Measurements from ENCODE around the gene ATRNL1.

- TF ChIP-seq, protein P1, sequence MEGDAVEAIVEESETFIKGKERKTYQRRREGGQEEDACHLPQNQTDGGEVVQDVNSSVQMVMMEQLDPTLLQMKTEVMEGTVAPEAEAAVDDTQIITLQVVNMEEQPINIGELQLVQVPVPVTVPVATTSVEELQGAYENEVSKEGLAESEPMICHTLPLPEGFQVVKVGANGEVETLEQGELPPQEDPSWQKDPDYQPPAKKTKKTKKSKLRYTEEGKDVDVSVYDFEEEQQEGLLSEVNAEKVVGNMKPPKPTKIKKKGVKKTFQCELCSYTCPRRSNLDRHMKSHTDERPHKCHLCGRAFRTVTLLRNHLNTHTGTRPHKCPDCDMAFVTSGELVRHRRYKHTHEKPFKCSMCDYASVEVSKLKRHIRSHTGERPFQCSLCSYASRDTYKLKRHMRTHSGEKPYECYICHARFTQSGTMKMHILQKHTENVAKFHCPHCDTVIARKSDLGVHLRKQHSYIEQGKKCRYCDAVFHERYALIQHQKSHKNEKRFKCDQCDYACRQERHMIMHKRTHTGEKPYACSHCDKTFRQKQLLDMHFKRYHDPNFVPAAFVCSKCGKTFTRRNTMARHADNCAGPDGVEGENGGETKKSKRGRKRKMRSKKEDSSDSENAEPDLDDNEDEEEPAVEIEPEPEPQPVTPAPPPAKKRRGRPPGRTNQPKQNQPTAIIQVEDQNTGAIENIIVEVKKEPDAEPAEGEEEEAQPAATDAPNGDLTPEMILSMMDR (IDR thresholded peaks at IDR 0.05), result no peak
- TF ChIP-seq POLR2A (IDR thresholded peaks at IDR 0.05), result no peak
These were observed 838.1 kb downstream of the ATRNL1 start for GRCh38 chr10:115931309-115931708.

Measured in Peyer's patch (tissue), 4 donors.